GM12873 (cell line): ENCODE results near the gene CDC16.

Experiments used
- CTCF ChIP-seq: IDR thresholded peaks from 2 replicates; pipeline ENCODE4 v1.5.1; 2012; ENCODE audit warnings: low read depth, mild to moderate bottlenecking, moderate library complexity, low read length, control low read depth; ENCODE audit not compliant: insufficient read depth; ENCODE audit errors: missing control alignments

CDC16 gene

DNA sequence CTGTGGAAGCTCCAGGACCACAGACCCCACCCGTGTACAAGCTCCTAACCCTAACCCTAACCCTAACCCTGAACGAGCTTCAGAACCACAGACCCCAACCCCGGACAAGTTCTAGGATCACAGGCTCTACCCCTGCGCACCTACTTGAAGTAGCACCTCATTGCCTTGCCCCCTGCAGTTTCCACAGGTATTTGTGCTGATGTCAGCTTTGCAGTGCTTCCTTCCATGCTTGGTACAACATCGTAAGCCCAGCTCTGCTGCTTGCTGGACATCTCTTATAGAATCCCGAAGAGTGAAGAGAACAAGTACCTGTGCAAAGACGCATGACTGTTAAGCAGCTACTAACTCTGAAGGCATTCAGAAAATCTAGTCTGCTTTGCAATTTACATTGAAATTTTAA lies 20.7 kb upstream of the CDC16 start:
- TF ChIP-seq CTCF: no peak

DNA sequence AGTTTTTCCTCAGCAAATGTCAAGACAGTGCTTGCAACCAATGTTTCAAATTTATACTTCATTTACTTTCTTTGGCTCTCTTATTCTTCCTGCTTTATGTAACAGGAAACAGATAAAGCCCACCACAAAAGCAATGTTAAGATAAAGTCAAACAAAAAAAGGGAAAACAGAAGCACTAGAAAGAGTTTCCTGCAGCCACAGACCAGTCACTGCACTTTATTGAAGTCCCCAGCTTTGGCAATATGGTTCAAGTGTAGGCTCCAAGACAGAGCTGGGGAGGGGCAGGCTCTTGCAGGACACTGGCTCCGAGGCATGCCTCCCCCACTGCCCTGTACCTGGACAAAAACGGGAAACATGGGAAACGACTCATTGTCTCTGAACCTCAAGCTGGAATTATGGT lies 15.3 kb upstream of the CDC16 start:
- no peak for TF ChIP-seq CTCF

GRCh38 chr13:114222461-114222968 lies 12.2 kb upstream of the CDC16 start:
- TF ChIP-seq CTCF: no peak

- no peak for TF ChIP-seq CTCF
These were observed 10.5 kb upstream of the CDC16 start for GRCh38 chr13:114224201-114224600.

- TF ChIP-seq CTCF: no peak
These were observed 9.1 kb upstream of the CDC16 start for GRCh38 chr13:114225610-114226009.

DNA sequence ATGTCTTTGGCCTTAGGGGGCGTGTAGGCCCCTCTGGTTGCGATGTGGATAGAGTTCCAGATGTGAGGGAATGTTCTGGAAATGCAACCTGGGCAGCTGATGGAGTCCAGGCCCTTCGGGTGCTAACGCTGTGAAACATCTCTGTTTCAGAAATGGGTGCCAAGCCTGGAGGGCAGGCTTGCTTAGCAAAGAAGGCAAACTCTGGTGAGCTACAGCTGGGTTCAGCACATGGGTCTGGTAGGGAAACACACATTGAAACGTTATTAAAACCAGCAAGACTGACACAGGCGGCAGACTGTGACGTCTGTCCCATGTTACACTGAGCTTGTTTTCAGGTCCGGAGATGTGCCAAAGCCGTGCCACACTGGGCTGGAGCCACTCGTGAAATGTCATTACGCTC lies 8.6 kb upstream of the CDC16 start:
- no peak for TF ChIP-seq CTCF

- TF ChIP-seq CTCF: peak; percentile 99
These were observed 7.9 kb upstream of the CDC16 start for GRCh38 chr13:114226699-114227323.
